T-helper 2 cell (primary cell): ENCODE results near the gene CXXC5.

ENCODE experiments used
- DNase-seq, 5 experiments: peaks; one replicate each; pipeline versions ENCODE4 v3.0.0 to v3.0.0-alpha.2; 2012 to 2022

The CXXC5 gene

DNA sequence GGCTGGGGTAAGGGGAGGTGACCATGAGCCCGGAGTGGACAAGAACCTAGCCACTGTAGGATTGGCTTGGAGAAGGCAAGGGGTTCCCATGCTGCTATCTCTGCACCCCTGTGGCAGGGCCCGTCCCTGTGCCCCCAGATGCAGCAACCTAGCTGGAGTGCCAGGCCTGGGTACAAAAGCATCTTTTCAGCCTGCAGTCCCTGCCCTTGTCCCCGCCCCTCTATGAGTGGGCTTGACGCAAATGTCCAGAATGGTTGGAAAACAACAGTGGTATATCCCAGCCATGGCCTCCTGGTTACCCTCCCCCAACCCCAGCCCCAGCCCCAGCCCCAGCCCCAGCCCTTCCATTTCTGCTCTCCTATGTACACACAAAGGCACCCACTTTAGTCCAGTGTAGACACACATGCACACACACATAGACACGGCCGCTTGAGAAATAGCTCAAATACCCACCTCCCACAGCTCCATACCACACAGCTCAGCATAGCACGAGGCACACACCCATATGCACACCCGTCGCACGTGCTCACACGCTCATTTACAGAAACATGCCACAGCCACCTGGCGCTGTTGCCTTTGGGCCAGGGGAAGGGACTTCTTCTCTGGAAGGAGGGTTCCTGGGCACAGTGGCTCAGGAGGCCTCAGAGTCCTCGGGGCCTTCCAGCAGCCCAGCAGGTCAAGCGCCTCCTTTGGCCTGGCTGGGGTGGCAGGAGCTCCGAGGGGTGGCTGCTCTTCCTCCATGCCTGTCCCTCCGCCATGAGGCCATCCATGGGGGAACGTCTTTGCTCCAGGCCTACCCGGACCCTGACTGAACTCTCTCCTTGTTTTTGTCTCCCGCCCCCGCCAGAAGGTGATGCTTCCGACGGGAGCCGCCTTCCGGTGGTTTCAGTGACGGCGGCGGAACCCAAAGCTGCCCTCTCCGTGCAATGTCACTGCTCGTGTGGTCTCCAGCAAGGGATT, 34.1 kb downstream of the CXXC5 start:
- no peak for DNase-seq

DNA sequence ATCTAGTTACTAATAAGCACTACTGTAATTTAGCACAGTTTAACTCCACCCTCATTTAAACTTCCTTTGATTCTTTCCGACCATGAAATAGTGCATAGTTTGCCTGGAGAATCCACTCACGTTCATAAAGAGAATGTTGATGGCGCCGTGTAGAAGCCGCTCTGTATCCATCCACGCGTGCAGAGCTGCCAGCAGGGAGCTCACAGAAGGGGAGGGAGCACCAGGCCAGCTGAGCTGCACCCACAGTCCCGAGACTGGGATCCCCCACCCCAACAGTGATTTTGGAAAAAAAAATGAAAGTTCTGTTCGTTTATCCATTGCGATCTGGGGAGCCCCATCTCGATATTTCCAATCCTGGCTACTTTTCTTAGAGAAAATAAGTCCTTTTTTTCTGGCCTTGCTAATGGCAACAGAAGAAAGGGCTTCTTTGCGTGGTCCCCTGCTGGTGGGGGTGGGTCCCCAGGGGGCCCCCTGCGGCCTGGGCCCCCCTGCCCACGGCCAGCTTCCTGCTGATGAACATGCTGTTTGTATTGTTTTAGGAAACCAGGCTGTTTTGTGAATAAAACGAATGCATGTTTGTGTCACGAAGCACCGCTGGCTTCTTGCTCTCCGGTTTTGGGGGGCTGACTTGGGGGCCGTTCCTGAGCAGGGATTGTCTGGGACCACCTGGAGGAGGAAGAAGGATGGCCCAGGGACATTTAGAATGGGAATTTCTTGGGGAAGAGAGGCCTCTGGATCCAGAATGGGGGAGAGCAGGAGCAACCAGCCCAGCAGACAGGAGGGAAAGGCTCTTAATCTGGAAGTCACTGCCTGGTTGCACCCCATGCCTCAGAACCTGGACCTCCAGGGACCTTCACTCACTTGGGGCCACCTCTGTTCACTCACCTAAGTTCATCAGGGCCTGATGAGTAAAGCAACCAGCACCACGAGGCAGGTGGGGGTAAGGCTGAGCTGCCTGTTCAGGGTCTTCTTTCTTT, 35.4 kb downstream of the CXXC5 start:
- no peak for DNase-seq

DNA sequence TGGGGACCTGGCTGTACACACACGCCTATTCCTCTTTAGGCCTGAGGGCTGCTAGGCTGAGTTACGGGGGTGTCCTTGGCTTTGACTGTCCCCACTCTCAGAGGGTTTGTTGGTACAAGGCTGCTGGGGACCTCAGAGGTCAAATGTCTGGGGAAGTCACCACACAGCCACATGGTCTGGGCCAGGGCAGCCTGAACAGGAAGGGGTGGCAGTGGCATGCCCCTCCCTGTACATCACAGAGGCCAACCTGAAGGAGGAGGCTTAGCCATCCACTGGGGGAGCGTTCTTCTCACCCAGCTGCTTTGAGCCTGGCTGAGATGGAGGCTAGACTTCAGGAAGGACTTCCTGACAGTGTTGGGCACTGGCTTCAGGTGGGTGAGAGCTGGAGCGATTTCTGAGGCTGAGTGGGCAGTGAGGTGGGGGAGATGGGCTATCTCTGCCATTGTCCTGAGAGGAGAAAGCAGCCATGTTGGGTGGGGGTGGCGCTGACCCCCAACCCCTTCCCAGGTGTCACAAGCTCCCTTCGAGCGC, 36.3 kb downstream of the CXXC5 start:
- DNase-seq = no peak

DNA sequence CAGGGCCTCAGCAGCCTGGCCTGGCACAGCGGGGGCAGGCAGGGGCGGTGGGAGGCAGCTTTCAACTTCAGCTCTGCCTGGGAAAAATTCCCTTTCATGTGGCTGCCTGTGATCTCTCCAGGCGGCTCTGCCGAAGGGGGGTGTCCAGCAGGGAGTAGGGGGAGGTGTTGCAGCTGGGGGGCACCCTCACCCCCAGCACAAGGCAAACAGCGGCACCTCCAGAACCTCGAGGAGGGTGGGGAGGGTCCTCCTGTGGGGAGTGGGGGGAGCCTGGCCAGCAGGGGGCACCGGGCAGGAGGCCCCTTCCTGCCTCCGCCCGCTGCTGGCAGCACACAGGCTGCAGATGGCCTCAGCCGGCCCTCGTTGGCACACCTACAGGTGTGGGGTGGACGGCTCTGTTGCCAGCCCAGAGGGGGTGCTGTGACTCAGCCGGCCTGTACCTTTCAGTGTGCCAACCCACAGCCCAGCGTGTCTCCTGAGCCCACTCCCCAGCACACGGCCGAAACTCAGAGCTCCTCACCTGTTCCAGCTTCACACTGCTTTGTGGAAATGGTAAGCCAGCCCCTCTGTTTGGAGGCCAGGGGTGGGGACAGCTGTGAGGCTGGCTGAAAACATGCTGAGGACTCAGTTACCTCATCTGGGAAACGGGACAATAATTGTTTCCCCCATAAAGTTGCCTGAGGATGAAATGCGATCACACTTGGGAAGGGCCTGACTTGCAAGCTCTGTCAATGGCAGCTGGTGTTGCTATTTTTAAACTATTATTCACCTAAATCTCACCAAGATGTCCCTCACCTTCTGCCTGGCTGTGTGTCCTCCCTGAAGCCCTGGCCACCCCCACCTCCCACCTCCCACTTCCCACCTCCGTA, 37.0 kb downstream of the CXXC5 start:
- DNase-seq = no peak

DNA sequence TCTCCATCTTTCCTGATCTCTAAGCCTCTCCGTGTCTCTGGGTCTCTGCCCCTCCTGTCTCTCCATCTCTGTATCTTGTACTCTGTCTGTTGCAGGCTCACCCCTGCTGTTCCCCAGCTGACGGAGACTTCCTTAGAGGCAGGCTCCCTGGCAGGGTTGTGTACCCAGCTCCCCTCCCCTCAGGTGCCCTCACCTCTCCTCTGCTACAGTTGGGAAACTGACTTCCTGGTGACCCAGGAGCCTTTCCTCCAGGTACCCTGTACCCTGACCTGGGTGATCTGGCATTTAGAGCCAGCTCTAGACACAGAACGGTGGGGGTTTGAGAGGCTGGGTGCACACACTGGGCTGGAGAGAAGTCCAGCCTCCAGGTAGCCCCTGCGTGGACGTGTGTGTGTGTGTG, 37.7 kb downstream of the CXXC5 start:
- DNase-seq = no peak

DNA sequence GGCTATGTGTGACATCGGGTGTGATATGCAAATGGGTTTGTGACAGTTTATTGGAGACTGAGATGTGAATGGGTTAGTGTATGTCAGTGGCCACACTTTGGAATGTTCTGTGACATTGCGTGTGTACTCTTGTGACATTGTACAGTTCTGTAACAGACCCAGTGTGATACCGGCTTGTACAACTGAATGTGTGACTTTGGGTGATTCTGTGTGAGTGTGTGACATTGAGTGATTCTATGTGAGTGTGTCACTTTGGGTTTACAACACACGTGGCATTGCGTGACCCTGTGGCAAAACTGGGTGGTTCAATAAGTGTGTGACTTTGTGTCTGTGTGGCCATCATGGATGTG, 38.2 kb downstream of the CXXC5 start:
- DNase-seq = no peak

DNA sequence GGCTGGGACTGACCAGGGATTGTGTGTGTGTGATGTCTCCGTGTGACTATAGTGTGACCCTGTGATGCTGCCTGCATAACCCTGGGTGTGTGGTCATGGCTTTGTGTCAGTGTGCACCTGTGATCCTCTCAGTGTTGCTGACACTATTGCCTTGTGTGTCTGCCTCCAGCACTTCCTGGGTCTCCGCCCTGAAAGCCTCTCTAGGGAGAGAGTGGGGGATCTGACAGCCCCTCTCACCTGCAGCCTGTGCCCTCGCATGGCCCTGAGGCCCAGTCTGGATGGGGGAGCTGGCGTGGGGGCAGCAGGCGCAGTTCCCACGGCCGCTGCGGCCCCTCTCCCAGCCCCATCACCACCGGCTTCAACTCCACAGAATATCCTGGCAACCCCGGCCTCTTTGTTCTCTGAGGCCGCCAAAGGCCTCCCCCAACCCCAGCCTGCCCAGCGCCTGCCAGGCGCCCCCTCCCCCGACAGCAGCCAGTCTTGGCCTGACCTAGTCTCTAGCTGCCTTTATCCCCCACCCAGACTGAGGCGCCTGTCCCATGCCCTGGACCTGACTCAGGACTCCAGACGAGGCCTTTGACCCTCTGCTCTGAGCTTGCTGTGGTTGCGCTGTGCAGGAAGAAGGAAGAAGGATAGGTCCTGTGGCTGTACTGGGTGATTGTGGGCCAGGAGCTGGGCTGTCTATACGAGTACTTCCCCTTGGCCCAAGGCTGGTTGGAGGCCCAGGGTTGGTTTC, 38.7 kb downstream of the CXXC5 start:
- no peak for DNase-seq

DNA sequence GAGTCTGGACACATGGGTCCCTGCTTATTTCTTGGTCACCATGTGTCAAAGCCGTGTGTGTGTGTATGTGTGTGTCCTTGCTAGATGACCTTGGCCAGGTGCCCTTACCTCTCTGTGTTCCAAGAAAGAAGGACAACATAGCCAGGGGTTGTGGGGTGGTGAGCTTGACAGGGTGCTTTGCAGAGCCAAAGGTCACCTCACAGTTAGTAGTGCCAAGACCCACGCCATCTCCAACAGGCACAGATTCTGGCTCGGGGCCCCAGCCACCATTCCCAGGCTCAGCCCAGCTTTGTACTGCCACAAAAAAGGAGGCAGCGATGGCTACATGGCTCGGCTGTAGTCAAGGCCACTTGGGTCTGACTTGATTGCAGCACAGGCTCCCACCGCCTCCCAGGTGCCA, 39.5 kb downstream of the CXXC5 start:
- DNase-seq = no peak

DNA sequence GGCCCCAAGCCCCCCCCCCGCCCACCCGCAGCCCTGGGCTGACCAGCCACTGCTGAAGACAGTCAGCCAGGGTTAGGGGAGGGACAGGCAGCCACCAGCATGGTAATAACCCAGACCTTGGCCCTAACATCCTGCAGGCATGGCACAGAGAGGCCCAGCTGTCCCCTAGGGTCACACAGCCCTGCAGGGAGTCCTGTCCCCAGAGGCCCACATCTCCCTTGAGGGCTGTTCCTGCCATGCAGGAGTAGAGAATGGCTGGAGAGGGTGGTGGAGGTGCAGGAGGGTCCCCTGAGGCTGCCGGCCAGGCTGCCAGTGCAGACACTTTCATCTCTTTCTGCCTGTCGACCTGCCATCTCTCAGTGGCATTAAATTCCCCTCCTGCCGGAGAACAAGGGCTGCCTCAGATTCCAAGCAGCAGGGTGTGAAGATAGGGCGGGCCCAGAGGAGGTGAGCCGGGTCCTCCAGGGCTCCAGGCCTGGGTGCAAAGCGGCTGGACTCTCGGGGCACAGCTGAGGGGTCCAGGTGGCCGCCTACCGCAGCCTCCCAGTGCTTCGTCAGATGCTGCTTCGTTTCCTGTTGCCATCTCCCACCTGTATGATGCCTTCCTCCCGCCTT, 40.0 kb downstream of the CXXC5 start:
- DNase-seq = no peak

DNA sequence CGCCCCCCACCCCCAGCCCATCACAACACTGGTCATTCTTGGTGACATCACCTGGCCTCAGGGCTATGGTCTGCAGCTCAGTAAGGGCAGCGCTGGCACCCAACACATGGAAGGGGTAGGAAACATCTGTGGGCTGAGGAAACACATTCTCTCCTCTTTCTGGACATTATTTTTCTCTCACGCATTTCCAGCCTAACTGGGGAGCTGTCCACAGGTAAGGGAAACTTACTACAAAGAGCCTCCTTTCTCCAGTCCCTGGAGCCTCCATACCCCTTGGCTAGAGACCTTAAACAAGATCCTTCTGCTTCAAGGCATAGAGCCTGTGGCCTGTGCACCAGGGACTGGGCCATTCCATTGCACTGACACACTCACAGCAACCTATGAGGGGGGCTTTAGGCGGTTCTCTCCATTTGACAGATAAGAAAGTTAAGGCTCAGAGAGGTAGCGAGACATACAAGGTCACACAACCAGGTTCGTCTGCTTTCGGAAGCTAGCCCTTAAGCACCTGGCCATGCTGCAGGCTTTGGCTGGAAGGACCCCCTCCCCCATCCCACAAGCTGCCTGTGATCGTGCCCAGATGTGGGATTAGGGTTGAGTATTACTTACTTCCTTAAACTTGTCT, 40.7 kb downstream of the CXXC5 start:
- no peak for DNase-seq

DNA sequence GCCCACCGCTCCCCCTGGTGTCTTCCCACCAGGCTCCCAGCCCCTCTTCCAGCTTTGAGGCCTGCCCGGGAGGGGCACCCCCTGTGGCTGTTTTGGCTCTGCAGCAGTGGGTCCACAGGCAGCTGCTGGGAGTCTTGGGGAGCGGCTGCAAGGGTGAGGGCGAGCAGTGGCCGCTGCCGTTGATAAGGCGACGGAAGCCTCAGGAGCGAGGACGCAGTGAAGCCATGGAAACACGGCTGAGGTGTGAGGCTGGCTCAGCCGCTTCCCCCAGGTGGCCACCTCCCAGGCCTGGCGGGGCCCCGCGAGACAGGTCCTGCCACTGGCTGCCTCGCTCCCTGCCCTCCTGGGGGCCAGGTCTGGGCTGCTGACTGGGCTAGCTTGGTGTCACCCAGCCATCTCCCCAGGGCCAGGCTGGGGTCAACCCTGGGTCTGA, 41.5 kb downstream of the CXXC5 start:
- no peak for DNase-seq

DNA sequence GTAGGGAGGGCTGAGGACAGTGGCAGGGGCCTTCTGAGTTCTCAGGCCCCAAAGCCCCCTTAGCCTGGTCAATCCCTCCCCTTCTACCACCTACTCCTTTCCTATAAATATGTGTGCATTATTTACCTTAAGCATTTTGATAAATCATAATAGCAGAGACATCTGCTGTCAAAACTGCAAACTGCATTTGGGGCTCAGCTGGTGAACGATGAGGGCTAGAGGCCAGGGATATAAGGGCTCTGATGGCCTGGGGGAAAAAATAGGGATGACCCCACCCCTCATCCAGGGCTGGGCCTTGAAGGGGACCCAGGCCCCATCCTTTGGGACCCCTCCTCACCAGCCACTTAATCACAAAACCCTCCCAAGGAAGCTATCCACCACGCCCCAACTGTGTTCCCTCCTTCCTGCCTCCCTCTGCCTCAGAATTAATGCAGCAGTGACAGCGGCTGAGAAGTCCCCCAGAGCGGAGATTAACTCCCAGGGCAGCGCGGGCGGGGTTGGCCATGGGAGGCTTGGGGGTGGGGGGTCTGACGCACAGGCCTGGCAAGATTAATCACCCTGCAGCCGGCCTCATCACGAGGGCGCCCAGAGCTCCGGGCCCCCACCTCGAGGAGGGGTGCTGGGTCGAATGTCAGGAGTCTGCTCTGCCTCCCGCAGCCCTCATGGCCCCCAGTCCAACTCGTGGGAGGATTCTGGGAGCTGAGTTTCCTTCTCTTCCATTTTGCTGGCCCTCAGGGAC, 42.1 kb downstream of the CXXC5 start:
- DNase-seq = no peak

DNA sequence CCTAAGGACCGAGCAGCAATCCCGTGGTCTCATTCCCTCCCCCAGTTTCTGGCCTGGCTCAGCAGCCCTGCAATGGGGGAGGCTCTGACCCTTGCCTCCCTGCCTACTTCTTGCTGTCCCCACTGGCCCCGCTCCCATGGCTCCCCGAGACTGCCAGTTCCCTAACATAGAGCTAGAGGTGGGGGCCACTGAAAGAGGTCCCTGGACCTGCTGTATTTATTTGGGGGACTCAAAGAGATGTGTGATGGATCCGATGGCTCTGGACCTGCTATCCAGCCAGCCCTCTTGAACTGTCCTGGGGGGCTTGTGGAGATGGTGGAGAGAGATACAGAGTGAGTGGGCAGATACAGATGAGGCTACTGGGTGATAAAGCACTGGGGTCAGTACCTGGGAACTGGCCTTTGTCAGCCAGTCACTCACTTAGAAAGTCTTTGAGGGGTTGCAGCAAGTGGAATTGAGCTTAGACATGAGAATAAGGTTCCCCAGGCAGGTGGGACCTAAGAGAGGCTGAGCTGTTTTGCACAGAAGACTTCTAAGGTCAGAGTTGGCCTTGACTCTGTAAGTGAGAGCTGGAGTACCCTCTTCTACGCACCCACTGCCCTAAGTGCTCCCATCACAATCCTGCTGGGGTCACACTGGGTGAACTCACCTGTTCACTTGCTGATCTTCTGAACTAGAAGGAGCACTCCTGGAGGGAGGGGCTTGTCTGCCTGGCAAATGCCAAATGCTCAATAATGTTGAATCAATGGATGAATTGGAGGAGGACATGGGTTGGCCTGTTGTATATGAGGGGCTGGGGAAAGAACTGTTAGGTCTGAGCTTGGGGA, 42.9 kb downstream of the CXXC5 start:
- DNase-seq = no peak

DNA sequence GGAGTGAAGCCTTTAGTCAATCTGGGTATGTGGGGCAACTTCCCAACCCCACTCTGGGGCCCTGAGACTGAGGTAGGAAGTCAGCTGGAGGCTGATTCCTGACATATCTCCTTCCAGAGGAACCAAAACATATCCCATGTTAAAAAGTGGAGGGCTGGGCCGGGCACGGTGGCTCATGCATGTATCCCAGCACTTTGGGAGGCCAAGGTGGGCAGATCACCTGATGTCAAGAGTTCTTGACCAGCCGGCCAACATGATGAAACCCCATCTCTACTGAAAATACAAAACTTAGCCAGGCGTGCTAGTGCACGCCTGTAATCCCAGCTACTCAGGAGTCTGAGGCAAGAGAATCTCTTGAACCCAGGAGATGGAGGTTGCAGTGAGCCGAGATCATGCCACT, 44.0 kb downstream of the CXXC5 start:
- no peak for DNase-seq

DNA sequence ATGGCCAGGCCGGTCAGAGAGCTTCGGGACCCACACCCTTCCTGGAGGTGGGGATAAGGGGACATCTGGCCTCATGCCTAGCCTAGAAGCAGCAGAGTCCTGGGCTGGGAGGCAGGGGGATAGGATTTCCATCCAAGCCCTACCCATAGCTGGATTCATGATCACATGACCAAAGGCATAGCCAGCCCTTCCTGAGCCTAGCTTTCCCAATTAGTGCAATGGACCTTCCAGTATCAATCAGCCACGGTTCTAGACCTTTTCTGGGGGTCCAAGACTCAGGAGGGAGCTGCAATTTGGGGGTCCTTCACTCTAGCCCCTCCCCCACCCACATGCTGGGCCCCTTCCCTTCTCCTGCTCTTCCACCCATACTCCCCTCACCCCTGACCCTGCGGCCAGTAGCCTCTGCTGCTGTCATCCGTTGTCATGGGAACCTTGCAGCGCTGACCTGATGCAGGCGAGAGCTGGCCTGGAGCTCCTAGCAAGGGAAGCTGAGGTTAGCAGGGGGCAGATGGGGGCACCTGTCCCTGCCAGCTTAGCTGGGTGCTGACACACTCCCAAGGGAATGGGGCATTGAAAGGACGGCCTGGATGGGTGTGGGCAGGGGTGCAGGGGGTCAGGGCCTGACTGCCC, 44.6 kb downstream of the CXXC5 start:
- DNase-seq = no peak

DNA sequence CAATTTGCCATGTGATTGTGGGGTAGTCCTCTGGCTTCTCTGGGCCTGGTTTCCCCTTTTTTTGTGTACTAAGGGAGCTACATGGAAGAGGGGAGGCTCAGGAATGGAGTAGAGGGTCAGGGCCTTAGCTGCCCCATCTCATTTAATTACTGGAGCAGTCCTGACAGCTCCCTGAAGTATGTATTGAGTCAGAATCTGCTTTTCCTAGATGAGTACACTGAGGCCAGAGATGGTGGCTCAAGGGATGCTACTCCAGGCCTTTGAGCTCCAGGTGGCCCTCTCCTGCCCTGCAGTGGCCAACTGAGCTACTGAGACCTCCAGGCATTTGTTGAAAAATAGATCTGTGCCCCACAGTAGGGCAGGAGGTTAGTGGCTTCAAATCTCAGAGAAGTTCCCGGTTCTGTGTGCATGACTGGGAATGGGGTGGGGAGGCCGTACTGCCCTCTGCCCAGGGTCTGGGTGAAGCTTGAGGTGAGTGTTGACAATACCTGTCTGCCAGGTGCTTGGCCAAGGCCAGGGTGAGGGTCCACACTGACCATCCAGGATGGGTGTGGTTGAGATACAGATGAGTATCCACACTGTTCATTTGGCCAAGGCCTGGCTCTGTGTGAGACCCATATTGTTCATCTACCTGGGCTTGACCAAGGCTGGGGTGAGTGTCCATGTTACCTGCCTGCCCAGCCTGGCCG, 45.7 kb downstream of the CXXC5 start:
- no peak for DNase-seq

DNA sequence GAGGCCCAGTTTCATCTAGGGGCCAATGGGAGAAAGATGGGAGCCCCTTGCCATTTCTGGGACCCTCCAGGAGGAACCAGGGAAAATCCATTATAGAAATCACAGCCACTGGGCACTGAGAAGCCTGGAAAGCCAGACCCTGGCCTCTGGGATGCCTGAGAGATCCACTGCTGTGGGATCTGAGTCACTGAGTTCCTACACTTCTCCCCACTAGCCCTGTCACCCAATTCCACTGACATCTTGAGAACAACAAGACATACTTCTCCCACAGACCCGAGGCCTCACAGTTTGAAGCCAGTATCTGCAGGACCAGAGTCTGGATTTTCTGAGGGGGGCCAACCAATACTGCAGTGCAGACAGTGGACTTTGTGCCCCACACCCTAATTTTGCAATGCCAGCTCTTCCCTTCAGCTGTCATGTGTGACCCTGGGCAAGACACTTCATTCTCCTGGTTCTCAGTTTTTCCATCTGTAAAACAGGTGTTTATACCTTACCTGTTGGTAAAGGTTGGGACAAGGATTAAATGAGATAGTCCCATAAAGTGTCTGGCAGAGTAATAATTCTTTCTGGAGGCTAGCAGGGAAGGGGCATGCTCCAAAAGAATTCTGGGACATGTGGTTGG, 46.5 kb downstream of the CXXC5 start:
- DNase-seq = no peak
